ENCODE data around the gene MAPK10. TPM values are rescaled to one million over a fixed set of nuclear protein-coding genes. Genes with fewer than 3 reads are reported as not detected.
A peak's percentile ranks its signal among the peaks of the same experiment; 100 is the strongest.

MAPK10 gene
- 10 to 100 TPM in 3 of 4 donors, 1 to 10 TPM in 1; 8.3 to 40.9 (median 23.3) TPM for total RNA-seq

DNA sequence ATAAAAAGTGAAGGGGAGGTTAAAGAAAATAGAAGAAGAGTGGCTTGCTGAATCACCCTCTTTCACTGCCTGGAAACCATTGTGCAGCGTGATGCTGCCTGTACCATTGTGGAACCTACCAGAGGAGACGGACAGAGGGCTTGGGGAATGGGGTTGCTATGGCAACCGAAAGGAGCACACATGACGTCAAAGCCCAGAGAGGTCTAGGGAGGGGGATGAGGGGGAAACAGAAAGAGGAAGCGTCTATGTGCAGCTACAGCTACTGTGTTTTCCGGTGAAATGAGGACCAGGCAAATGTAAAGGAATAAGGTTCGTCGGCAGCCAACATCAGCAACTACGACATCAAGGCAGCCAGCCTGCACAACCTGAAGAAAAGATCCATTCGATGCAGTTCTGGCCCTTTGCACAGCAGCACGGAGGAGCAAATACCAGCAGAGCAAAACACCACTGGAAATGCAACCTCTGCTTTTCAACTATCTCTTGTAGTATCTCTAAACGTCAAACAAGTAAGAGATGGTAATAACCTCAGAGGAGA, at the start of gene MAPK10:
MAPK10 (minus strand) TSS at position 110 of the 535 bp plus-strand sequence.
- TF ChIP-seq EP300 (IDR thresholded peaks at IDR 0.05) (no peak), POLR2A (IDR thresholded peaks at IDR 0.05) (no peak), POLR2AphosphoS5 (IDR thresholded peaks at IDR 0.05) (no peak)
- TF ChIP-seq, protein P1, sequence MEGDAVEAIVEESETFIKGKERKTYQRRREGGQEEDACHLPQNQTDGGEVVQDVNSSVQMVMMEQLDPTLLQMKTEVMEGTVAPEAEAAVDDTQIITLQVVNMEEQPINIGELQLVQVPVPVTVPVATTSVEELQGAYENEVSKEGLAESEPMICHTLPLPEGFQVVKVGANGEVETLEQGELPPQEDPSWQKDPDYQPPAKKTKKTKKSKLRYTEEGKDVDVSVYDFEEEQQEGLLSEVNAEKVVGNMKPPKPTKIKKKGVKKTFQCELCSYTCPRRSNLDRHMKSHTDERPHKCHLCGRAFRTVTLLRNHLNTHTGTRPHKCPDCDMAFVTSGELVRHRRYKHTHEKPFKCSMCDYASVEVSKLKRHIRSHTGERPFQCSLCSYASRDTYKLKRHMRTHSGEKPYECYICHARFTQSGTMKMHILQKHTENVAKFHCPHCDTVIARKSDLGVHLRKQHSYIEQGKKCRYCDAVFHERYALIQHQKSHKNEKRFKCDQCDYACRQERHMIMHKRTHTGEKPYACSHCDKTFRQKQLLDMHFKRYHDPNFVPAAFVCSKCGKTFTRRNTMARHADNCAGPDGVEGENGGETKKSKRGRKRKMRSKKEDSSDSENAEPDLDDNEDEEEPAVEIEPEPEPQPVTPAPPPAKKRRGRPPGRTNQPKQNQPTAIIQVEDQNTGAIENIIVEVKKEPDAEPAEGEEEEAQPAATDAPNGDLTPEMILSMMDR (IDR thresholded peaks at IDR 0.05): no peak
- H3K36me3 ChIP-seq: no peaks in the 10 kb centered on the region
- ATAC-seq: peak; percentile 85
- peaks cover 0 to 26% (median 0%) of the 10 kb centered on the region in 3 donors for H3K4me1 ChIP-seq
- H3K27ac ChIP-seq: no peak within 1 kb of the TSS
- 24 to 50% methylated on average over 9 to 11 of the region's 12 CpGs for WGBS, 2 donors (ENCODE audit: low coverage in 1 of 2)
- no peaks in the 10 kb centered on the region for H3K27me3 ChIP-seq
- no peaks in the 10 kb centered on the region for H3K9me3 ChIP-seq
- peak within 1 kb of the TSS in 1 of 2 donors; percentile 30 for H3K4me3 ChIP-seq

DNA sequence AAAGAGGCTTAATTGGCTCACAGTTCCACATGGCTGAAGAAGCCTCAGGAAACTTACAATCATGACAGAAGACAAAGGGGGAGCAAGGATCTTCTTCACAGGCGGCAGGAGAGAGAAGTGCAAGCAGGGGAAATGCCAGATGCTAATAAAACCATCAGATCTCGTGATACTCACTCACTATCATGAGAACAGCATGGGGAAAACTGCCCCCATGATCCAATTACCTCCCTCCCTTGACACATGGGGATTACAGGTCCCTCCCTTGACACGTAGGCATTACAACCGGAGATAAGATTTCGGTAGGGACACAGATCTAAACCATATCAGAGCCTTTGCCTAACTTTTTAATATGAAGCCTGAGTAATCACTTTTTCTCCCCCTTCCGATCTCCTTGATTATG, 43.7 kb upstream of the MAPK10 start:
- Histone ChIP-seq H3K36me3 (no peaks in the 10 kb centered on the region), H3K9me3 (no peaks in the 10 kb centered on the region), H3K27me3 (no peaks in the 10 kb centered on the region), H3K4me3 (no peak overlapping the region), H3K27ac (no peak overlapping the region), H3K4me1 (no peaks in the 10 kb centered on the region)
- ATAC-seq: no peak
- TF ChIP-seq EP300 (IDR thresholded peaks at IDR 0.05) (no peak), POLR2AphosphoS5 (IDR thresholded peaks at IDR 0.05) (no peak), POLR2A (IDR thresholded peaks at IDR 0.05) (no peak)
- TF ChIP-seq, protein P1 (IDR thresholded peaks at IDR 0.05): no peak
- 80 to 84% methylated on average over 6 of the region's 6 CpGs for WGBS, 2 donors (ENCODE audit: low coverage in 1 of 2)

DNA sequence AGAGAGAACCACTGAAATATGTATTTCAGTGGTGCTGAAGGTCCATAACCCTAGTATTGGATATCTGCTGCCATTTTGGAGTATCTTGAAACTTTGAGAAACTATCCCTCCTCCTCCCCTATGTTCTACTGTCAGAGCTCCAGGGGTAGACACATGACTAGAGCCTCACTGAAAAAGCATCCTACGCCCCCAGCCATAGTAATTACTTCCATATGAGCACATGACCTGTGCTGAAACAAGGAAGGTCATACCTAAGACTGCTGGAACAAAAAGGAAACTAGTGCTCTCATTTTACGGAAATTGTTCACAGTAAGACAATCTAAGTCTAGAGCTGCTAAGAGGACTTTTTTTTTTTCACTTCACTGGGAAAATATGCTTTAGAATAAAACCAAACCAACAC, 42.0 kb upstream of the MAPK10 start:
- no peak for ATAC-seq
- H3K4me1 ChIP-seq: no peaks in the 10 kb centered on the region
- no peaks in the 10 kb centered on the region for H3K9me3 ChIP-seq
- H3K36me3 ChIP-seq: no peaks in the 10 kb centered on the region
- TF ChIP-seq, protein P1 (IDR thresholded peaks at IDR 0.05): no peak
- TF ChIP-seq EP300 (IDR thresholded peaks at IDR 0.05): no peak
- TF ChIP-seq POLR2A (IDR thresholded peaks at IDR 0.05): no peak
- TF ChIP-seq POLR2AphosphoS5 (IDR thresholded peaks at IDR 0.05): no peak
- no peak overlapping the region for H3K27ac ChIP-seq
- 75 to 91% methylated on average over 1 to 2 of the region's 2 CpGs for WGBS, 2 donors (ENCODE audit: low coverage in 1 of 2)
- no peaks in the 10 kb centered on the region for H3K27me3 ChIP-seq
- H3K4me3 ChIP-seq: no peak overlapping the region

DNA sequence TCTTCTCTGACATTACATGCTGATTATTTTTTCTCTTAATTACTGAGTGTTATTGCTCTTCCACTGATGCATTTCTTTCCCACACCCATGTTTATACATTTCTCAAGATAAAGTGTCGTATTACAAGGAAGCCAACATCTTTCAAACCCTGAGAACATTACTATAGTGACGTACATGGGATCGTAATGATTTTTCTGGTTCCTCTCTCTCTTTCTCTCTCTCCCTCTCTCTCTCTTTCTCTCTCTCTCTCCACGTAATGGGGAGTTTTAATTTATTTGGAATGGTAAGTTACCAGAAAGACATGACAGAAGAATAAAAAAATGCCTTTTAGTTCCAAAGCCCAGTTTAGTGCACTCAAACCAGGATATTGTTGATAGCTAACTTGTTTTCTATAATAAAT, 40.4 kb upstream of the MAPK10 start:
- Histone ChIP-seq H3K36me3 (no peaks in the 10 kb centered on the region), H3K4me1 (no peaks in the 10 kb centered on the region), H3K27ac (no peak overlapping the region), H3K4me3 (no peak overlapping the region), H3K9me3 (no peaks in the 10 kb centered on the region), H3K27me3 (no peaks in the 10 kb centered on the region)
- TF ChIP-seq, protein P1 (IDR thresholded peaks at IDR 0.05): no peak
- TF ChIP-seq POLR2AphosphoS5 (IDR thresholded peaks at IDR 0.05) (no peak), EP300 (IDR thresholded peaks at IDR 0.05) (no peak), POLR2A (IDR thresholded peaks at IDR 0.05) (no peak)
- WGBS, 2 donors (ENCODE audit: low coverage in 1 of 2): 50 to 66% methylated on average over 4 of the region's 4 CpGs
- no peak for ATAC-seq

DNA sequence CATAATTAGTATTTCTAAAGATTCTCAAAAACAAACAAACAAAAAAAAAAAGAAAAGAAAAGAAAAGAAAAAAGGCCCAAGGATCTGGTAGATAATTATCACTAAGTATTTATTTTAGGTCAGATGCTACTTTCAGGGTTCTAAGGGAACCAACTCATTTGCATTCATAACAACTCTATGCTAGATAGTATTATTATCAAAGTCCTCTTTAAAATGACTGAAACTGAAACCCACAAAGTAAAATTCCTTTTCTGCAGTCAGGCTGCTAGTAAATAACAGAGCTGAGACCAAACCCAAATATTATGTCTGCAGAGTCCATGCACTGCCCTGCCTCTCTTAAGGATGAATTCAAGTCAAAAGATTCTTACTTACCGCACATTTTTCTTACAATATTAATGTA, 38.3 kb upstream of the MAPK10 start:
- H3K27ac ChIP-seq: no peak overlapping the region
- H3K27me3 ChIP-seq: no peaks in the 10 kb centered on the region
- 92 to 100% methylated on average over 1 of the region's 1 CpG for WGBS, 2 donors (ENCODE audit: low coverage in 1 of 2)
- TF ChIP-seq EP300 (IDR thresholded peaks at IDR 0.05) (no peak), POLR2A (IDR thresholded peaks at IDR 0.05) (no peak), POLR2AphosphoS5 (IDR thresholded peaks at IDR 0.05) (no peak)
- TF ChIP-seq, protein P1 (IDR thresholded peaks at IDR 0.05): no peak
- H3K4me3 ChIP-seq: no peak overlapping the region
- H3K9me3 ChIP-seq: no peaks in the 10 kb centered on the region
- no peaks in the 10 kb centered on the region for H3K36me3 ChIP-seq
- no peak for ATAC-seq
- H3K4me1 ChIP-seq: no peaks in the 10 kb centered on the region
